GM19193 (cell line): ENCODE measurements around the gene ZNF587.

Experiments
- POLR2A ChIP-seq: IDR thresholded peaks from 4 replicates; pipeline ENCODE4 v1.6.1; 2011; ENCODE audit not compliant: insufficient read depth, insufficient read length; ENCODE audit errors: extremely low read depth

ZNF587 gene

DNA sequence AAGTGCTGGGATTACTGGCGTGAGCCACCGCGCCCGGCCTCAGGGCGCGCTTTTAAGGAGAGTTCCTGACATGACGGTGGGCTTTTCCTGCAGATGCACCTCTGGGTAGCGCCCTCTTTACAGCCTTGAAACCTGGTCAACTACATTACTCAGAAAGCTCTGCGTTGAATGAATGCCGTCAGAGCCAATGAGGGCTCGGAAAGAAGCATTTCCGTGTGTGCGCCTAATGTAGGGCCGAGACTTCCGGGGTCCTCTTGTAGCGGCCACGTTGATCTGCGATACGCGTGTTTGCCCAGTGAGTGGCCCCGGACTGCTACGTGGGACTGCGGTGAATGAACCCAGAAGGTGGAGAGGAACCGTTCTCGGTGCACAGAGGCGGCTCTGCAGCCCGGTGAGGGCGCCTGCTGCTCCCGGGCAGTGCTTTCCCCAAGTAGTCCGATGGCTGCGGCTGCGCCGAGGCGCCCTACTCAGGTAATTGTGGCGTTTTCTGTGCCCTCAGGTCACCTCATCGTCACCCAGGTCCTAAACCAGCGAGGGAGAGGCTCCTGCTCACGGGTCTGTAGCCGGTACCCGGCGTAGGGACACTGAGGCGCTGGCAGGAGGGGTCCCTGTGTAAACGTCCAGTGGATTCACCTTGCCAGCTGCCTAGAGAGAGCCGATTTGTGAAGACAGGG is 30.0 kb upstream of the ZNF587 start:
- peak; percentile 79 for TF ChIP-seq POLR2A

DNA sequence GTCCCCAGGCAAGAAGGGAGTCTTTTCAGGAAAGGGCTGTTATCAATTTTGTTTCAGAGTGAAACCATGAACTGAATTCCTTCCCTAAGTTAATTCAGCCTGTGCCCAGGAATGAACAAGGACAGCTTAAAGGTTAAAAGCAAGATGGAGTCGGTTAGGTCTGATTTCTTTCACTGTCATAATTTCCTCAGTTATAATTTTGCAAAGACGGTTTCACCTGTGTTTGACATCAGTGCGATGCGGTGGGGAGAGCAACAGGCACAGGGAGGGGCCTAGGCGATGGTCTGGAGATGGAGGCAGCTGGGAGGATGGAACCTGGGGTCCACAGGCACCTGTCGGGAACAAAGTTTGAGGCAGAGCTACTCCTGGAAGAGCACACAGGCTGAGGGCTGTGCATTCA is 29.1 kb upstream of the ZNF587 start:
- no peak for TF ChIP-seq POLR2A

DNA sequence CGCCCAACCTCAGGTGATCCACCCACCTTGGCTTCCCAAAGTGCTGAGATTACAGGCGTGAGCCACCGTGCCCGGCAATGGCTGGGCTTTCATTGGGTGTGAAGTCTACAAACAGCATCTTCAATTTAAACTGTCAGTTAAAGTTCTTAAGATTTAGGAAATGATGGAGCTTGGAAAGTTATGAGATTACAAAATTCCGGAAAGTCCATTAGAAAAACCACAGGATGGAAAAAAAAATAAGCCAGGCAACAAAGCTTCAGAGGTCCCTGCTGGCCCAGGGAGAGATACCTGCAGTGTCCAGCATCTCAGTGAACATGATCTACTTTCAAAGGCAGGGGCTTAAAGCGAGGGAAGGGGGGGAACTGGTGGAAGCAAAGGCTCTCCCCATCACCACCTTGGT is 24.1 kb upstream of the ZNF587 start:
- TF ChIP-seq POLR2A = no peak

DNA sequence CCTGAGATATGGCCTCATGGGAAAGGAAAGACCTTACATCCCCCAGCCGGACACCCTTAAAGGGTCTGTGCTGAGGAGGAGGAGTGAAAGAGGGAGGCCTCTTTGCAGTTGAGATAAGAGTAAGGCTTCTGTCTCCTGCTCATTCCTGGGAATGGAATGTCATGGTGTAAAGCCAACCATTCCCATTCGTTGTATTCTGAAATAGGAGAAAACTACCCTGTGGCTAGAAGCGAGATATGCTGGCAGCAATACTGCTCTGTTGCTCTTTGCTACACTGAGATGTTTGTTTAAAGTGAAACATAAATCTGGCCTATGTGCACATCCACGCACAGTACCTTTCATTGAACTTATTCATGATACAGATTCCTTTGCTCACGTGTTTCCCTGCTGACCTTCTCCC is 20.3 kb upstream of the ZNF587 start:
- no peak for TF ChIP-seq POLR2A

DNA sequence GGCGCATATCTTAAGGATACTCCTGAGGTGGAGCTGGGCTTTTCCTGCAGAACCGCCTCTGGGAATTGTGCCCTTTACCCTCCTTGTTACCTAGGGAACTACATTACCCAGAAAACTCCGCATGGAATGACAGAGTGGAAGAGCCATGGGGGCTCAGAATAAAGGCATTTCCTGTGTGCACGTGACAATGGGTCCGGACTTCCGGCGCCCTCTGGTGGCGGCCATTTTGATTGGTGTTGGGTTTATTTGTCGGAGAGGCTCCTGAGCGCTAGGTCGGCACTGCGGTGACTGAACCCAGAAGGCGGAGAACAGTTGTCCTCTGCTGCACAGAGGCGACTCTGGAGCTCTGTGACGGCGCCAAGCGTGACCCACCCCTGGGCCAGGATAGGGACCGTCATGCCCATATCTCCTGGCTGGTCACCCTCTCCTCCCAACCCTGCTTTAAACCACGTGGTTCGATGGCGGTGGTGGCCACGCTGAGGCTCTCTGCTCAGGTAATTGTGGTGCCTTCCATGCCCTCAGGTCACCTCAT is 19.5 kb upstream of the ZNF587 start, which contains the start of gene ZNF587B:
Gene ZNF587B (plus strand): TSS at position 229 of the 532 bp plus-strand sequence. CDS start 230 bp downstream, at position 459.
- no peak for TF ChIP-seq POLR2A

DNA sequence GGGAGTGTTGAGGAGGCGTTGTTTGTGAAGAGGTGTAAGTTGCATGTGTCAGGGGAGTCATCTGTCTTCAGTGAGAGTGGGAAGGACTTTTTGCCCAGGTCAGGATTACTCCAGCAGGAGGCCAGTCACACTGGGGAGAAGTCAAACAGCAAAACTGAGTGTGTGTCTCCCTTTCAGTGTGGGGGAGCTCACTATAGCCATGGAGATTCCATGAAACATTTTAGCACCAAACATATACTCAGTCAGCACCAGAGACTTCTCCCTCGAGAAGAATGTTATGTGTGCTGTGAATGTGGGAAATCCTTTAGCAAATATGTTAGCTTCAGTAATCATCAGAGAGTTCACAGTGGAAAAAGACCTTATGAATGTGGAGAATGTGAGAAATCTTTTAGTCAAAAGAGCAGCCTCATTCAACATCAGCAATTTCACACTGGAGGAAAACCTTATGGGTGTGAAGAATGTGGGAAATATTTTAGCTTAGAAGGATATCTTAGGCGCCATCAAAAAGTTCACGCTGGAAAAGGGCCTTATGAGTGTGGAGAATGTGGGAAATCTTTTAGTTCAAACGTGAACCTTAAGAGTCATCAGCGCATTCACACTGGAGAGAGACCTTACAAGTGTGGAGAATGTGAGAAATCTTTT is 8.4 kb upstream of the ZNF587 start:
- TF ChIP-seq POLR2A = no peak

DNA sequence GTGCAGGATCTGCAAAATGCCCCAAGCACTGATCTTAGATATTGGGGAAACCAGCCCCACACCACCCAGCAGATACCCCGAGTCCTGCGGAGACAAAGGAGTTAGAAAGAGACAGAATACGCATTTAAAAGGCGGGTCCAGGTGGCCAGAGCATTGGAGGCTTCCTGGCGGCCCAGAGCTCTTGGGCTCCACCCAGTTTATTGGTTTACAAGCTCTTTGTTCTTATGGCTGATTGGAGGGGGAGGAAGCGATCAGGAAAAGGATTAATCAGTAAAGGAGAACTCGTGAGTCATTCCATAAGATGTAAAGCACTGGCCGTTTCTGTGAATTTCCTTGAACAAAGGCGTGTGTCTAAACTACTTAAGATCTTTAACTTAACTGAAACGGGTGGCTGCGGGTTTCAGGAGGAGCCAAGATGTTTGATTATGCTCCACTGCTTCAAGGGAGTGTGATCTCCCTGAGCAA is 926 bp downstream of the ZNF587 start:
- TF ChIP-seq POLR2A = no peak

DNA sequence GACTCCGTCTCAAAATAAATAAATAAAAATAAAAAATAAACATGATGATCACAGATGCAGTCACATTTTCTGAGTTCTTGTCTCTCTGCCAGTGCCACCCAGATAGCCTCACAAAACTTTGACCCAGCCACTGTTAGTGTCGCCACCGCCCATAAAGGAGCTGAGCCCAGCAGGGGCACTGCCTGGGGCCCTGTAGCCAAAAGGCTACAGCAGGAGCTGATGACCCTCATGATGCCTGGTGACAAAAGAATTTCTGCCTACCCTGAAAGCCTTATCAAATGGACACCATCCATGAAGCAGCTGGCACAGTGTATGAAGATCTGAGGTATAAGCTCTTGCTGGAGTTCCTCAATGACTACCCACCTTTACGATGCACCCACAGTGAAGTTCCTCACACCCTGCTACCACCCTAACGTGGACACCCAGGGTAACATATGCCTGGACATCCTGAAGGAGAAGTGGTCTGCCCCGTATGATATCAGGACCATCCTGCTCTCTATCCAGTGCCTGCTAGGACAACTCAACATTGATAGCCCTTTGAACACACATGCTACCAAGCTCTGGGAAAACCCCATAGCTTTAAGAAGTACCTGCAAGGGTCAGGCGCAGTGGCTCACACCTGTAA is 18.3 kb downstream of the ZNF587 start:
- no peak for TF ChIP-seq POLR2A

DNA sequence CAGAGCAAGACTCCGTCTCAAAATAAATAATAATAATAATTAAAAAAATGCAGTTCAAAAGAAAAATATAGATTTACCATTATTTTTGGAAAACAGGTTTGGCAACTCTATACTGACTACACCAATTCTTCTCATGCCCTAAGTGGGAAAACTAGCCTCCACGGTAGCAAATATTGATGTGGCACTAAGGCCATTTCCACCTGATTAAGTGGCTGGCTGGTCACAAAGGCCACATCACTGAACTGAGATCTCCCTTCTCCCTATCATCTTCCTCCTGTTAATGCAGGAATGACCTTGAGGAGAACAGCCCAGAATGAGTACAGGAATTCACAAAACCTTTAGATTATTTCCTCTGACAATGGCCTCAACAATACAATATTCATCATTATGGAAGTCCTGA is 20.6 kb downstream of the ZNF587 start:
- TF ChIP-seq POLR2A = no peak

DNA sequence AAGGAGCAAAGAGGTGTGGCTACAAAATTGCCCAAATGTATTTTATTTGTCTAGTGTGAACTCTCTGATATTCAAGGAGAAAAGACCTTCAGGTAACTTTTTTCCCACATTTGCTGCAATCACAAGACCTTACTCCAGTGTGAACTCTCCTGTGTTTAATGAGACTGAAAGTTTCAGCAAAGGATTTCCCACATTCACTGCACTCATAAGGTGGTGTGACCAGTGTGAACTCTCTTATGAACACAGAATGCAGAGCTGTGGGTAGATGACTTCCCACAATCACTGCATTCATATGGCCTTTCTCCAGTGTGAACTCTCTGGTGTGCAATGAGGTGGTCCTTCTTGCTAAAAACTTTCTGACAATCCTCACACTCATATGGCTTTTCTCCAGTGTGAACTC is 22.8 kb downstream of the ZNF587 start:
- TF ChIP-seq POLR2A = no peak

DNA sequence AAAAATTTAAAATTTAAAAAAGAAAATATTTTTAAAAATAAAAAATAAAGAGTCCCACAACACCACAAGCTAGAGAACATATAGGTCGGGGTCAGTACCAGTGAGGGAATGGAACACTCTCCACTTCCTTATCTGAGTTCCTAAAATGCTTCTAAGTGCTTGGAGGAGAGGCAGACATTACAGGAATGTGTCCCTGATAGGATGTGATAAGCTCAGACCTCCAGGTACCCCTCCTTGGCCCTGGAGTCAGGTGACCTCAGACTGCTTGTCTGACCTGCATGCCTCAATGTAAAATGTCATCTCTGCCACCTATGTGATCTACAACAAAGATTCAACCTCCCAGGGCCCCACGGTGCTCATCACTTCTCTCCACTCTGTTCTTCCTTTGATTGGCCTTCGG is 36.4 kb downstream of the ZNF587 start:
- no peak for TF ChIP-seq POLR2A

DNA sequence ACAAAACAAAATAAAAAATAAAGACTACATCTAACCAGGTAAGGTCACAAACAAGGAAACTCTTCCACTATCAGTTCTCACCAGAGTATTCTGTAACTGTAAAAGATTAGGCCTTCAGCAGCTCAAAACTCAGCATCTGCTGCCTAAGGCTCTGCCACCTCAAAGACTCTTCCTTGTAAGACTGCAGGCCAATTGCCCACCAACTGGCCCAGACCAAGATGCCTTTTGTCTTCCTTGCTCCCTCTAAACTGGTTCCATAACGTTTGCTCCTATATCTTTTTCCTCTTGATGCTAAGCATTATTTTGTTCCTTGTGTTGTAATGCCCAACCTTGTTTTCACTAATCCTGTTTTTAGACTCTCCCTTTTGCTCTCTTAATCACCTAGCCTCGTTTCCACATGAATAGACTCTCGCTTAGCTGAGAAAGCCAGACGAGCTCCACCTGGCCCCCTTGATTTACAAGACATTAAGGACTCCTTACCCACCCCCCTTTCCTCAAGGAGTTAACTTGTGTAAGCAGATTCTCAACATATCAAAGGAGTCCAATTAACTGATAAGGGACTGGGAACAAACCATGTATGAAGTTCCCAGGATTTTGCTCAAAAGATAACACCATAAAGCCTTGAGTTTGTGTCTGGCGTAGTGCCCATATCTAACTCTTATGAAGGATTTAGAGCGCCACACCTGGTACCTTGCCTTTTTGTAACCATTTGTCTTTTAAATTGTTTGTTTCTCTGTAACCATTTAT is 37.7 kb downstream of the ZNF587 start:
- TF ChIP-seq POLR2A = no peak

DNA sequence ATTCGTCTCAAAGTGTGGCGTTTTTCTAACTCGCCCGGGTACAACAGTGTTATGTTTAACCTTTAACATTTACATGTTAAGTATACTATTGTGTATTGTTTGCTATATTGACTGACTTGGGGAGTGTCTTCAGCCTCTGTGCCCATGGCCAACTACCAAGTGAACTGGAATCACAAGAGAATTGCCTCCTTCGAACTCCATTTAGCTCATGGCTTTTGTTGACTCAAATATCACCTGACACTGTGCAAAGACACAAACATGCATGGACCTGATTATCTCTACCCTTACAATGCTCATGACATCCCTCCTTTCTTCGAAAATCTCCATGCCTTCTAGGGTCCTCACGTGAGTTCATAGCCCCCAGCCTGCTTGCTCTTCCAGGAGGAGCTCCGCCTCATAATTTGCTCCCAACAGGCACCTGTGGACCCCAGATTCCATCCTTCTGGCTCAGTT is 38.5 kb downstream of the ZNF587 start:
- no peak for TF ChIP-seq POLR2A

DNA sequence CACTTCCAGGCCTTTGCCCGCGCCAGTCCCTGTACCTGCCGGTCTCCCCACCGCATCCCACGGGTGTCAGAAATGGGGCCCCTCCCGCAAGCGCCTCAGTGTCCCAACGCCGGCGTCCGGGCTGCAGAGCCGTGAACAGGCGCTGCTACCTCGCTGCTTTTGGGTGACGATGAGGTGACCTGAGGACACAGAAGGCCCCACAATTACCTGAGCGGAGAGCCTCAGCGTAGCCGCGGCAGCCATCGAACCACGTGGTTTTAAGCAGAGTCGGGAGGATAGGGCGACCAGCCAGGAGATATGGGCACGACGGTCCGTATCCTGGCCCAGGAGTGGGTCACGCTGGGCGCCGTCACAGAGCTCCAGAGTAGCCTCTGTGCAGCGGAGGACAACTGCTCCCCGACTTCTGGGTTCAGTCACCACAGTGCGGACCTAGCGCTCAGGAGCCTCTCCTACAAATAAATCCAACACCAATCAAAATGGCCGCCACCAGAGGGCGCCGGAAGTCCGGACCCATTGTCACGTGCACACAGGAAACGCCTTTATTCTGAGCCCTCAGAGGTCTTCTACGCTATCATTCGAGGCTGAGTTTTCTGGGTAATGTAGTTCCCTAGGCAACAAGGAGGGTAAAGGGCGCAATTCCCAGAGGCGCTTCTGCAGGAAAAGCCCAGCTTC is 39.0 kb downstream of the ZNF587 start, which contains the start of gene ZNF814:
Gene ZNF814 (minus strand): TSS at position 478 of the 672 bp plus-strand sequence. CDS start 235 bp downstream, at position 243.
- TF ChIP-seq POLR2A = peak; percentile 65

DNA sequence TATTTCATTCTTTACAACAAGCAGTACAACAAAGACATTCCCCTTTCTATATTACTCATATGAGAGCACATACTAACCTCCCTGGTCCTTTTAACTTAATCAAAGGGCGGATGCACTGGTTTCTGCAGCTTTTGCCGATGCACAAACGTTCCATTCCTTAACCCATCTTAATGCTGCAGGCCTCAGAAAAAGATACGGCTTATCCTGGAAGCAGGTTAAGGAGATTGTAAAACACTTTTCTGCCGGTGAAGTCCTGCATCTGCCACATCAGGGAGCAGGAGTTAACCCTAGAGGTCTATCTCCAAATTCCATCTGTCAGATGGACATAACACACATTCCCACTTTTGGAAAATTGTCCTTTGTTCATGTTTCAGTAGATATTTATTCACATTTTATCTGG is 50.7 kb downstream of the ZNF587 start:
- TF ChIP-seq POLR2A = no peak

DNA sequence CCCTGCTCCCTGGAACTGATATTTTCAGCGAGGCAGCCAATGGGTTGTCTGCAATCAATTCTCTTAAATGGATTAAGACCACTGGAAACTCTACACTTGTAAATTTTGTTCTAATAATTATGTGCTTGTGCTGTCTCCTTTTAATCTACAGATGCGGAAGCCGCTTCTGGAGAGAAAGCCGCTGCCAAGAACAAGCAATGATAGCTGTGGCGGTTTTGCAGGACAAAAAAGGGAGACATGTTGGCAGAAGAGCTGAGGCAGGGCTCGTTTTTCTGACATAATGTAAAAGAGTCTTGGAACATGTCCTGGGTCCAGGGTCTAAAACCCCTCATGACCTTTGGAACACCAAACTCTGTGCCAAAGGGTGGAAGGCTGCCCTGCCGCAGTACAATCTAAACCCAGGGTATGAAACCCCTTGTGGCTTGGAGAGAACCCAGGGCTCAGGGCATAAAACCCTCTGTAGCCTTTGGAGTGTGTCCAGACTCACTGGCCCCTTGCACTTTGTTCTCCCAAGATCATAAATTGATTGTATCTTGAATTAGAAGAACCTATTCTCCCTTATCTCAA is 54.0 kb downstream of the ZNF587 start:
- no peak for TF ChIP-seq POLR2A
